Bronchial epithelial cell (primary cell): ENCODE results near the gene NELL1. TPM values are rescaled to one million over a fixed set of nuclear protein-coding genes. Genes with fewer than 3 reads are reported as not detected.

Experiments
- DNase-seq: peaks from one replicate; pipeline ENCODE4 v3.0.0-alpha.2; 2010; ENCODE audit warnings: low read depth
- FAIRE-seq: peaks from 2 replicates; lab custom pipeline; 2011; peaks lifted over from hg19 to GRCh38; lab: Jason Lieb, UNC
- H3K27me3 ChIP-seq: 2 replicates; pipeline ENCODE4 v1.5.1; 2011; ENCODE audit warnings: low read length; ENCODE audit not compliant: control insufficient read depth, insufficient read depth
- H3K36me3 ChIP-seq: 2 replicates; pipeline ENCODE4 v1.5.1; 2011; ENCODE audit warnings: low read length; ENCODE audit not compliant: control insufficient read depth, insufficient read depth
- H3K4me3 ChIP-seq: 2 replicates; pipeline ENCODE4 v1.5.1; 2011; ENCODE audit warnings: mild to moderate bottlenecking, low read depth, low read length, control low read depth
- CTCF ChIP-seq: IDR thresholded peaks from 2 replicates; pipeline ENCODE4 v1.5.1; 2011; ENCODE audit warnings: mild to moderate bottlenecking, moderate library complexity, low read length, control low read depth, inconsistent platforms; ENCODE audit not compliant: insufficient read depth, severe bottlenecking
- total RNA-seq: library from RNA; depleted of rRNA; stranded (reverse); fragments of >200 nt; gene quantifications from 2 replicates; pipeline ENCODE4 v1.2.1, GENCODE V29; 2014

Gene NELL1
- total RNA-seq, 1 donor from 2014 or later, result not detected

GRCh38 chr11:20876738-20877137, 207.4 kb downstream of the NELL1 start:
- Histone ChIP-seq H3K4me3 (no peak overlapping the region), H3K27me3 (no peaks in the 10 kb centered on the region), H3K36me3 (no peaks in the 10 kb centered on the region)
- no peak for TF ChIP-seq CTCF
- no peak for FAIRE-seq
- no peak for DNase-seq

GRCh38 chr11:20880094-20880493, 210.7 kb downstream of the NELL1 start:
- no peak for TF ChIP-seq CTCF
- no peak for FAIRE-seq

GRCh38 chr11:20881328-20882079, 212.1 kb downstream of the NELL1 start:
- no peak for FAIRE-seq
- H3K36me3 ChIP-seq, result no peaks in the 10 kb centered on the region
- no peak for TF ChIP-seq CTCF
- H3K4me3 ChIP-seq, result no peak overlapping the region
- no peak for DNase-seq
- H3K27me3 ChIP-seq, result no peaks in the 10 kb centered on the region

More at GRCh38 chr11:20880094-20880493, 210.7 kb downstream of the NELL1 start:
- no peak overlapping the region for H3K4me3 ChIP-seq
- no peak for DNase-seq
- no peaks in the 10 kb centered on the region for H3K27me3 ChIP-seq
- H3K36me3 ChIP-seq, result no peaks in the 10 kb centered on the region

GRCh38 chr11:20887137-20887536, 217.8 kb downstream of the NELL1 start:
- FAIRE-seq (no peak), DNase-seq (no peak)
- H3K4me3 ChIP-seq, result no peak overlapping the region
- H3K36me3 ChIP-seq, result no peaks in the 10 kb centered on the region
- no peak for TF ChIP-seq CTCF
- H3K27me3 ChIP-seq, result no peaks in the 10 kb centered on the region

GRCh38 chr11:20894296-20894695, 224.9 kb downstream of the NELL1 start:
- Histone ChIP-seq H3K36me3 (no peaks in the 10 kb centered on the region), H3K4me3 (no peak overlapping the region), H3K27me3 (no peaks in the 10 kb centered on the region)
- DNase-seq (no peak), FAIRE-seq (no peak)
- TF ChIP-seq CTCF, result no peak
